Vagina (tissue), 2 donors: ENCODE results near the gene SNTA1. TPM values are rescaled to one million over a fixed set of nuclear protein-coding genes. Genes with fewer than 3 reads are reported as not detected.

Experiments
- DNase-seq, 2 donors: peaks; one replicate each; pipeline ENCODE4 v3.0.0-alpha.2; 2017; ENCODE audit errors: extremely low spot score in 2 of 2
- H3K27ac ChIP-seq: fragments of 200-600 bp; sonication (generic); one replicate; pipeline ENCODE4 v1.5.1; 2019
- H3K27me3 ChIP-seq: fragments of 200-600 bp; sonication (generic); one replicate; pipeline ENCODE4 v1.5.1; 2019
- H3K36me3 ChIP-seq, 2 donors: fragments of 200-600 bp; sonication (generic); one replicate each; pipeline ENCODE4 v1.5.1; 2017 to 2019
- H3K4me1 ChIP-seq: fragments of 200-600 bp; sonication (generic); one replicate; pipeline ENCODE4 v1.5.1; 2019
- H3K4me3 ChIP-seq, 2 donors: fragments of 200-600 bp; sonication (generic); 1 replicate in 1 of 2; 2 replicates in 1 of 2; pipeline ENCODE4 v1.5.1; 2016 to 2019
- H3K9me3 ChIP-seq: fragments of 200-600 bp; sonication (generic); one replicate; pipeline ENCODE4 v1.5.1; 2019
- CTCF ChIP-seq, 3 experiments: fragments of 450-650 bp in 2 of 3; fragments of 200-600 bp in 1 of 3; sonication (generic) in 1 of 3; IDR thresholded peaks; one replicate each; pipeline ENCODE4 v1.5.1; 2017 to 2019; ENCODE audit warnings: antibody characterized with exemption in 3 of 3, mild to moderate bottlenecking in 2 of 3, moderate library complexity in 2 of 3
- POLR2A ChIP-seq, 2 donors: fragments of 450-650 bp; IDR thresholded peaks; one replicate each; pipeline ENCODE4 v1.6.1; 2017; ENCODE audit warnings: antibody characterized with exemption in 2 of 2, mild to moderate bottlenecking in 2 of 2, moderate library complexity in 2 of 2
- POLR2AphosphoS5 ChIP-seq, 2 donors: sonication (generic); formaldehyde crosslinking; IDR thresholded peaks; one replicate each; pipeline ENCODE4 v1.9.0; 2017; ENCODE audit warnings: antibody characterized with exemption in 2 of 2, mild to moderate bottlenecking in 2 of 2, low read depth in 1 of 2; ENCODE audit not compliant: insufficient read depth in 1 of 2
- intact Hi-C: fragments of 100-400 bp; cut with DNase I; formaldehyde crosslinking; loops from one replicate; pipeline ENCODE4 v1.15.1; 2023
- total RNA-seq: library from RNA; depleted of rRNA; stranded (reverse); fragments of >200 nt; gene quantifications from one replicate; pipeline ENCODE4 v1.2.3, GENCODE V29; 2016

Gene SNTA1
- total RNA-seq, 1 donor from 2014 or later, result 23.8 TPM

- no peak for TF ChIP-seq POLR2A (IDR thresholded peaks at IDR 0.05)
- TF ChIP-seq CTCF (IDR thresholded peaks at IDR 0.05), result no peak
- TF ChIP-seq POLR2AphosphoS5 (IDR thresholded peaks at IDR 0.05; ENCODE audit: insufficient read depth in 1 of 2, low read depth in 1 of 2), result no peak
- Histone ChIP-seq H3K4me1 (peaks cover 30% of the 10 kb centered on the region), H3K27ac (no peak overlapping the region), H3K9me3 (no peaks in the 10 kb centered on the region), H3K36me3 (peaks cover 0 to 18% of the 10 kb centered on the region in 2 donors), H3K4me3 (no peak overlapping the region), H3K27me3 (no peaks in the 10 kb centered on the region)
- DNase-seq, result no peak
- intact Hi-C loops, result no loop called here
These were observed 39.3 kb downstream of the SNTA1 start for GRCh38 chr20:33404281-33404680.

GRCh38 chr20:33401921-33402369 is 41.6 kb downstream of the SNTA1 start:
- Histone ChIP-seq H3K36me3 (peaks cover 0 to 2% of the 10 kb centered on the region in 2 donors), H3K27me3 (no peaks in the 10 kb centered on the region), H3K27ac (peak overlapping the region; percentile 76), H3K9me3 (no peaks in the 10 kb centered on the region), H3K4me1 (peaks cover 40% of the 10 kb centered on the region), H3K4me3 (peak overlapping the region; percentile 87 to 98)
- intact Hi-C loops, result no loop called here
- no peak for DNase-seq
- TF ChIP-seq CTCF (IDR thresholded peaks at IDR 0.05) (no peak), POLR2AphosphoS5 (IDR thresholded peaks at IDR 0.05; ENCODE audit: insufficient read depth in 1 of 2, low read depth in 1 of 2) (no peak), POLR2A (IDR thresholded peaks at IDR 0.05) (no peak)

GRCh38 chr20:33401184-33401920 is 42.2 kb downstream of the SNTA1 start, which contains the start of gene CDK5RAP1:
TSS of gene CDK5RAP1 (minus strand) at chr20:33401519. CDS start at chr20:33397064, 4,455 bp downstream.
- intact Hi-C loops, result no loop called here
- peaks cover 0 to 4% of the 10 kb centered on the region in 2 donors for H3K36me3 ChIP-seq
- H3K4me1 ChIP-seq, result peaks cover 40% of the 10 kb centered on the region
- TF ChIP-seq CTCF (IDR thresholded peaks at IDR 0.05), result no peak
- peak; percentile 73 to 79 for TF ChIP-seq POLR2AphosphoS5 (IDR thresholded peaks at IDR 0.05; ENCODE audit: insufficient read depth in 1 of 2, low read depth in 1 of 2)
- H3K4me3 ChIP-seq, result peak within 1 kb of the TSS; percentile 87 to 98
- no peaks in the 10 kb centered on the region for H3K9me3 ChIP-seq
- H3K27me3 ChIP-seq, result no peaks in the 10 kb centered on the region
- DNase-seq, result no peak
- peak within 1 kb of the TSS; percentile 76 for H3K27ac ChIP-seq

GRCh38 chr20:33400812-33401183 is 42.8 kb downstream of the SNTA1 start:
- intact Hi-C loops, result no loop called here
- peaks cover 40% of the 10 kb centered on the region for H3K4me1 ChIP-seq
- H3K4me3 ChIP-seq, result peak overlapping the region; percentile 87 to 98
- peak overlapping the region; percentile 76 for H3K27ac ChIP-seq
- TF ChIP-seq POLR2A (IDR thresholded peaks at IDR 0.05) (no peak), CTCF (IDR thresholded peaks at IDR 0.05) (no peak), POLR2AphosphoS5 (IDR thresholded peaks at IDR 0.05; ENCODE audit: insufficient read depth in 1 of 2, low read depth in 1 of 2) (no peak)
- no peak for DNase-seq
- no peaks in the 10 kb centered on the region for H3K9me3 ChIP-seq
- H3K36me3 ChIP-seq, result peaks cover 0 to 9% of the 10 kb centered on the region in 2 donors
- H3K27me3 ChIP-seq, result no peaks in the 10 kb centered on the region

- Histone ChIP-seq H3K36me3 (peaks cover 0 to 9% of the 10 kb centered on the region in 2 donors), H3K4me3 (peak overlapping the region in 1 of 2 donors; percentile 98), H3K9me3 (no peaks in the 10 kb centered on the region), H3K27ac (no peak overlapping the region), H3K27me3 (no peaks in the 10 kb centered on the region), H3K4me1 (peaks cover 40% of the 10 kb centered on the region)
- TF ChIP-seq CTCF (IDR thresholded peaks at IDR 0.05), result no peak
- TF ChIP-seq POLR2AphosphoS5 (IDR thresholded peaks at IDR 0.05; ENCODE audit: insufficient read depth in 1 of 2, low read depth in 1 of 2), result no peak
- no peak for TF ChIP-seq POLR2A (IDR thresholded peaks at IDR 0.05)
- DNase-seq, result no peak
- intact Hi-C loops, result no loop called here
These were observed 43.6 kb downstream of the SNTA1 start for GRCh38 chr20:33399924-33400323.
